WTC11 (cell line): ENCODE measurements around the gene INTS15. TPM values are rescaled to one million over a fixed set of nuclear protein-coding genes. Genes with fewer than 3 reads are reported as not detected.

Experiments used
- ATAC-seq: fragments of 200-7000 bp; cut with Tn5 transposase; 2 replicates; pipeline ENCODE4 v1.10.0; 2021; ENCODE audit warnings: mild to moderate bottlenecking, moderate library complexity
- CTCF ChIA-PET: fragments of 300-600 bp; sonication (Branson Sonifier 250); formaldehyde crosslinking; loops from one replicate; lab custom pipeline; 2021; ENCODE audit warnings: antibody characterized with exemption; lab: Charles Lee
- POLR2A ChIA-PET: fragments of 350-600 bp; sonication (Branson Sonifier 250); formaldehyde crosslinking; loops from one replicate; lab custom pipeline; 2021; ENCODE audit warnings: antibody characterized with exemption; lab: Charles Lee
- DNase-seq: peaks from one replicate; pipeline ENCODE4 v3.0.0; 2021; ENCODE audit warnings: low spot score
- H3K27ac Mint-ChIP-seq: 2 replicates; pipeline ENCODE4 v1.8.0; 2021; ENCODE audit warnings: mixed read lengths
- H3K27me3 Mint-ChIP-seq: 2 replicates; pipeline ENCODE4 v1.8.0; 2021; ENCODE audit warnings: low read depth, mild to moderate bottlenecking, moderate library complexity, mixed read lengths
- H3K36me3 Mint-ChIP-seq: 2 replicates; pipeline ENCODE4 v1.8.0; 2021; ENCODE audit warnings: mixed read lengths
- H3K4me1 Mint-ChIP-seq: 2 replicates; pipeline ENCODE4 v1.8.0; 2022; ENCODE audit warnings: mixed read lengths
- H3K4me3 Mint-ChIP-seq: 2 replicates; pipeline ENCODE4 v1.8.0; 2021; ENCODE audit warnings: mild to moderate bottlenecking, moderate library complexity, mixed read lengths
- H3K9me3 Mint-ChIP-seq: 2 replicates; pipeline ENCODE4 v1.8.0; 2021; ENCODE audit warnings: mixed read lengths
- ATF3 ChIP-seq: sonication (generic); formaldehyde crosslinking; conservative IDR thresholded peaks from 2 replicates; pipeline ENCODE4 v1.8.1; 2022; ENCODE audit warnings: mild to moderate bottlenecking, missing genetic modification reagents
- CREB1 ChIP-seq: sonication (generic); formaldehyde crosslinking; IDR thresholded peaks from 2 replicates; pipeline ENCODE4 v1.8.0; 2023; ENCODE audit warnings: mild to moderate bottlenecking, missing genetic modification reagents
- CREM ChIP-seq: sonication (generic); formaldehyde crosslinking; IDR thresholded peaks from 2 replicates; pipeline ENCODE4 v1.8.1; 2022; ENCODE audit warnings: mild to moderate bottlenecking, missing genetic modification reagents, moderate library complexity
- EMX1 ChIP-seq: fragments of 250-450 bp; sonication (Bioruptor Pico); IDR thresholded peaks from 2 replicates; pipeline ENCODE4 v1.8.0; 2021; ENCODE audit warnings: mild to moderate bottlenecking
- GRHL2 ChIP-seq: fragments of 250-450 bp; sonication (Bioruptor Pico); IDR thresholded peaks from 2 replicates; pipeline ENCODE4 v1.8.0; 2022; ENCODE audit warnings: mild to moderate bottlenecking, moderate library complexity; ENCODE audit not compliant: insufficient replicate concordance, severe bottlenecking
- NFYB ChIP-seq: sonication (generic); formaldehyde crosslinking; conservative IDR thresholded peaks from 2 replicates; pipeline ENCODE4 v1.8.0; 2022; ENCODE audit warnings: low read depth, missing genetic modification reagents
- SOX15 ChIP-seq: fragments of 250-450 bp; sonication (Bioruptor Pico); IDR thresholded peaks from 2 replicates; pipeline ENCODE4 v1.9.0; 2021; ENCODE audit warnings: mild to moderate bottlenecking
- ZNF121 ChIP-seq: sonication (generic); formaldehyde crosslinking; IDR thresholded peaks from 2 replicates; pipeline ENCODE4 v1.8.0; 2023; ENCODE audit warnings: missing genetic modification reagents
- total RNA-seq: library from RNA; stranded (reverse); gene quantifications from 3 replicates; pipeline ENCODE4 v1.2.3, GENCODE V29; 2021
- TF ChIP-seq, protein P1 (sequence below): fragments of 250-450 bp; sonication (Bioruptor Pico); IDR thresholded peaks from 2 replicates; pipeline ENCODE4 v1.9.0; 2021; ENCODE audit warnings: mild to moderate bottlenecking, borderline replicate concordance
- TF ChIP-seq, protein P2 (sequence below): sonication (generic); formaldehyde crosslinking; IDR thresholded peaks from 2 replicates; pipeline ENCODE4 v1.8.1; 2023; ENCODE audit warnings: mild to moderate bottlenecking, missing genetic modification reagents
- TF ChIP-seq, protein P3 (sequence below): sonication (generic); formaldehyde crosslinking; IDR thresholded peaks from 2 replicates; pipeline ENCODE4 v1.8.1; 2023; ENCODE audit warnings: mild to moderate bottlenecking, missing genetic modification reagents, borderline replicate concordance
- TF ChIP-seq, protein P4 (sequence below): sonication (generic); formaldehyde crosslinking; IDR thresholded peaks from 2 replicates; pipeline ENCODE4 v1.8.1; 2022; ENCODE audit warnings: low read depth, missing genetic modification reagents, borderline replicate concordance
- TF ChIP-seq, protein P5 (sequence below): sonication (generic); formaldehyde crosslinking; IDR thresholded peaks from 2 replicates; pipeline ENCODE4 v1.8.1; 2023; ENCODE audit warnings: mild to moderate bottlenecking, moderate library complexity, missing genetic modification reagents

INTS15 gene
- total RNA-seq, 1 experiment from 2014 or later: 28.2 TPM

GRCh38 chr7:6546498-6547251, 43.1 kb upstream of the INTS15 start:
- POLR2A ChIA-PET: no interaction called here
- DNase-seq (no peak), ATAC-seq (peak; percentile 96)
- Mint-ChIP-seq H3K27me3 (no peaks in the 10 kb centered on the region; the same call in 1 of the 2 replicates), H3K4me1 (peaks cover 4% of the 10 kb centered on the region), H3K4me3 (no peak overlapping the region), H3K9me3 (no peaks in the 10 kb centered on the region), H3K36me3 (no peaks in the 10 kb centered on the region), H3K27ac (no peak overlapping the region)
- TF ChIP-seq SOX15 (no peak), ZNF121 (CRISPR knock-in tag) (no peak), CREM (CRISPR knock-in tag) (no peak), ATF3 (no peak), CREB1 (CRISPR knock-in tag) (no peak)
- TF ChIP-seq, protein P1, sequence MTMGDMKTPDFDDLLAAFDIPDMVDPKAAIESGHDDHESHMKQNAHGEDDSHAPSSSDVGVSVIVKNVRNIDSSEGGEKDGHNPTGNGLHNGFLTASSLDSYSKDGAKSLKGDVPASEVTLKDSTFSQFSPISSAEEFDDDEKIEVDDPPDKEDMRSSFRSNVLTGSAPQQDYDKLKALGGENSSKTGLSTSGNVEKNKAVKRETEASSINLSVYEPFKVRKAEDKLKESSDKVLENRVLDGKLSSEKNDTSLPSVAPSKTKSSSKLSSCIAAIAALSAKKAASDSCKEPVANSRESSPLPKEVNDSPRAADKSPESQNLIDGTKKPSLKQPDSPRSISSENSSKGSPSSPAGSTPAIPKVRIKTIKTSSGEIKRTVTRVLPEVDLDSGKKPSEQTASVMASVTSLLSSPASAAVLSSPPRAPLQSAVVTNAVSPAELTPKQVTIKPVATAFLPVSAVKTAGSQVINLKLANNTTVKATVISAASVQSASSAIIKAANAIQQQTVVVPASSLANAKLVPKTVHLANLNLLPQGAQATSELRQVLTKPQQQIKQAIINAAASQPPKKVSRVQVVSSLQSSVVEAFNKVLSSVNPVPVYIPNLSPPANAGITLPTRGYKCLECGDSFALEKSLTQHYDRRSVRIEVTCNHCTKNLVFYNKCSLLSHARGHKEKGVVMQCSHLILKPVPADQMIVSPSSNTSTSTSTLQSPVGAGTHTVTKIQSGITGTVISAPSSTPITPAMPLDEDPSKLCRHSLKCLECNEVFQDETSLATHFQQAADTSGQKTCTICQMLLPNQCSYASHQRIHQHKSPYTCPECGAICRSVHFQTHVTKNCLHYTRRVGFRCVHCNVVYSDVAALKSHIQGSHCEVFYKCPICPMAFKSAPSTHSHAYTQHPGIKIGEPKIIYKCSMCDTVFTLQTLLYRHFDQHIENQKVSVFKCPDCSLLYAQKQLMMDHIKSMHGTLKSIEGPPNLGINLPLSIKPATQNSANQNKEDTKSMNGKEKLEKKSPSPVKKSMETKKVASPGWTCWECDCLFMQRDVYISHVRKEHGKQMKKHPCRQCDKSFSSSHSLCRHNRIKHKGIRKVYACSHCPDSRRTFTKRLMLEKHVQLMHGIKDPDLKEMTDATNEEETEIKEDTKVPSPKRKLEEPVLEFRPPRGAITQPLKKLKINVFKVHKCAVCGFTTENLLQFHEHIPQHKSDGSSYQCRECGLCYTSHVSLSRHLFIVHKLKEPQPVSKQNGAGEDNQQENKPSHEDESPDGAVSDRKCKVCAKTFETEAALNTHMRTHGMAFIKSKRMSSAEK (CRISPR knock-in tag): no peak
- TF ChIP-seq, protein P2, sequence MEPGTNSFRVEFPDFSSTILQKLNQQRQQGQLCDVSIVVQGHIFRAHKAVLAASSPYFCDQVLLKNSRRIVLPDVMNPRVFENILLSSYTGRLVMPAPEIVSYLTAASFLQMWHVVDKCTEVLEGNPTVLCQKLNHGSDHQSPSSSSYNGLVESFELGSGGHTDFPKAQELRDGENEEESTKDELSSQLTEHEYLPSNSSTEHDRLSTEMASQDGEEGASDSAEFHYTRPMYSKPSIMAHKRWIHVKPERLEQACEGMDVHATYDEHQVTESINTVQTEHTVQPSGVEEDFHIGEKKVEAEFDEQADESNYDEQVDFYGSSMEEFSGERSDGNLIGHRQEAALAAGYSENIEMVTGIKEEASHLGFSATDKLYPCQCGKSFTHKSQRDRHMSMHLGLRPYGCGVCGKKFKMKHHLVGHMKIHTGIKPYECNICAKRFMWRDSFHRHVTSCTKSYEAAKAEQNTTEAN (CRISPR knock-in tag): no peak
- TF ChIP-seq, protein P3, sequence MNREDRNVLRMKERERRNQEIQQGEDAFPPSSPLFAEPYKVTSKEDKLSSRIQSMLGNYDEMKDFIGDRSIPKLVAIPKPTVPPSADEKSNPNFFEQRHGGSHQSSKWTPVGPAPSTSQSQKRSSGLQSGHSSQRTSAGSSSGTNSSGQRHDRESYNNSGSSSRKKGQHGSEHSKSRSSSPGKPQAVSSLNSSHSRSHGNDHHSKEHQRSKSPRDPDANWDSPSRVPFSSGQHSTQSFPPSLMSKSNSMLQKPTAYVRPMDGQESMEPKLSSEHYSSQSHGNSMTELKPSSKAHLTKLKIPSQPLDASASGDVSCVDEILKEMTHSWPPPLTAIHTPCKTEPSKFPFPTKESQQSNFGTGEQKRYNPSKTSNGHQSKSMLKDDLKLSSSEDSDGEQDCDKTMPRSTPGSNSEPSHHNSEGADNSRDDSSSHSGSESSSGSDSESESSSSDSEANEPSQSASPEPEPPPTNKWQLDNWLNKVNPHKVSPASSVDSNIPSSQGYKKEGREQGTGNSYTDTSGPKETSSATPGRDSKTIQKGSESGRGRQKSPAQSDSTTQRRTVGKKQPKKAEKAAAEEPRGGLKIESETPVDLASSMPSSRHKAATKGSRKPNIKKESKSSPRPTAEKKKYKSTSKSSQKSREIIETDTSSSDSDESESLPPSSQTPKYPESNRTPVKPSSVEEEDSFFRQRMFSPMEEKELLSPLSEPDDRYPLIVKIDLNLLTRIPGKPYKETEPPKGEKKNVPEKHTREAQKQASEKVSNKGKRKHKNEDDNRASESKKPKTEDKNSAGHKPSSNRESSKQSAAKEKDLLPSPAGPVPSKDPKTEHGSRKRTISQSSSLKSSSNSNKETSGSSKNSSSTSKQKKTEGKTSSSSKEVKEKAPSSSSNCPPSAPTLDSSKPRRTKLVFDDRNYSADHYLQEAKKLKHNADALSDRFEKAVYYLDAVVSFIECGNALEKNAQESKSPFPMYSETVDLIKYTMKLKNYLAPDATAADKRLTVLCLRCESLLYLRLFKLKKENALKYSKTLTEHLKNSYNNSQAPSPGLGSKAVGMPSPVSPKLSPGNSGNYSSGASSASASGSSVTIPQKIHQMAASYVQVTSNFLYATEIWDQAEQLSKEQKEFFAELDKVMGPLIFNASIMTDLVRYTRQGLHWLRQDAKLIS (CRISPR knock-in tag): no peak
- TF ChIP-seq, protein P4, sequence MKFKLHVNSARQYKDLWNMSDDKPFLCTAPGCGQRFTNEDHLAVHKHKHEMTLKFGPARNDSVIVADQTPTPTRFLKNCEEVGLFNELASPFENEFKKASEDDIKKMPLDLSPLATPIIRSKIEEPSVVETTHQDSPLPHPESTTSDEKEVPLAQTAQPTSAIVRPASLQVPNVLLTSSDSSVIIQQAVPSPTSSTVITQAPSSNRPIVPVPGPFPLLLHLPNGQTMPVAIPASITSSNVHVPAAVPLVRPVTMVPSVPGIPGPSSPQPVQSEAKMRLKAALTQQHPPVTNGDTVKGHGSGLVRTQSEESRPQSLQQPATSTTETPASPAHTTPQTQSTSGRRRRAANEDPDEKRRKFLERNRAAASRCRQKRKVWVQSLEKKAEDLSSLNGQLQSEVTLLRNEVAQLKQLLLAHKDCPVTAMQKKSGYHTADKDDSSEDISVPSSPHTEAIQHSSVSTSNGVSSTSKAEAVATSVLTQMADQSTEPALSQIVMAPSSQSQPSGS (CRISPR knock-in tag): no peak
- CTCF ChIA-PET: interaction anchor here (0.7 to 1.7 kb wide), 6 partner anchors 11 to 43 kb away, joined by 3 to 8 read pairs (median 6); partner anchors contain the start of gene INTS15

DNA sequence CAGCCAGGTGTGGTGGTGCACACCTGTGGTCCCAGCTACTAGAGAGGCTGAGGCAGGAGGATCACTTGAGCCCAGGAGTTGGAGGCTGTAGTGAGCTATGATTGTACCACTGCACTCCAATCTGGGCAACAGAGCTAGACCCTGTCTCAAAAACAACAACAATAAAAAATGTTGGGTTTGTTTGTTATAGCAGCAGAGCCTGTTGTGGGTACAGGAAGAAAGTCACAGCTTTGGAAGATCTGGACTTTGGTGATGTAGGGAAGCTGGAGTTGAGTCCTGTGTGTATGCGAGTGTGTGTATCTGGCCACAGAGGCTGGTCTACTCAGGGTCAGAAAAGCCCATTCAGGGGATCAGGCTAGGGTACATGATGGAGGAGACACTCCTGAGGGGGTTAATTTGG, 42.4 kb upstream of the INTS15 start:
- ChIA-PET CTCF (interaction anchor here (0.7 to 1.7 kb wide), 5 partner anchors 12 to 43 kb away, joined by 3 to 8 read pairs (median 6); partner anchors contain the start of gene INTS15), POLR2A (no interaction called here)
- Mint-ChIP-seq H3K36me3 (no peaks in the 10 kb centered on the region), H3K4me1 (peaks cover 4% of the 10 kb centered on the region), H3K27me3 (no peaks in the 10 kb centered on the region; the same call in 1 of the 2 replicates), H3K9me3 (no peaks in the 10 kb centered on the region), H3K4me3 (no peak overlapping the region), H3K27ac (no peak overlapping the region)
- no peak for ATAC-seq
- DNase-seq: no peak
- TF ChIP-seq, protein P5, sequence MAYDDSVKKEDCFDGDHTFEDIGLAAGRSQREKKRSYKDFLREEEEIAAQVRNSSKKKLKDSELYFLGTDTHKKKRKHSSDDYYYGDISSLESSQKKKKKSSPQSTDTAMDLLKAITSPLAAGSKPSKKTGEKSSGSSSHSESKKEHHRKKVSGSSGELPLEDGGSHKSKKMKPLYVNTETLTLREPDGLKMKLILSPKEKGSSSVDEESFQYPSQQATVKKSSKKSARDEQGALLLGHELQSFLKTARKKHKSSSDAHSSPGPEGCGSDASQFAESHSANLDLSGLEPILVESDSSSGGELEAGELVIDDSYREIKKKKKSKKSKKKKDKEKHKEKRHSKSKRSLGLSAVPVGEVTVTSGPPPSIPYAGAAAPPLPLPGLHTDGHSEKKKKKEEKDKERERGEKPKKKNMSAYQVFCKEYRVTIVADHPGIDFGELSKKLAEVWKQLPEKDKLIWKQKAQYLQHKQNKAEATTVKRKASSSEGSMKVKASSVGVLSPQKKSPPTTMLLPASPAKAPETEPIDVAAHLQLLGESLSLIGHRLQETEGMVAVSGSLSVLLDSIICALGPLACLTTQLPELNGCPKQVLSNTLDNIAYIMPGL (CRISPR knock-in tag): no peak
- TF ChIP-seq EMX1 (CRISPR knock-in tag): no peak
- TF ChIP-seq, protein P1 (CRISPR knock-in tag): no peak
- TF ChIP-seq GRHL2 (CRISPR knock-in tag): no peak
- no peak for TF ChIP-seq NFYB (CRISPR knock-in tag)
- TF ChIP-seq CREM (CRISPR knock-in tag): no peak
